IMR-90 (cell line): Measurements from ENCODE around the gene MAP3K5. TPM values are rescaled to one million over a fixed set of nuclear protein-coding genes. Genes with fewer than 3 reads are reported as not detected.

Experiments used
- ATAC-seq: fragments of 200-7000 bp; cut with Tn5 transposase; 2 replicates; pipeline ENCODE4 v1.9.1; 2020; ENCODE audit warnings: low read depth, mild to moderate bottlenecking, moderate library complexity
- BruUV-seq: library from RNA; stranded (reverse); fragments of 400-500 nt; replicated peaks from 2 replicates; lab custom pipeline; 2021; lab: Mats Ljungman, UMichigan
- CTCF ChIA-PET: fragments of 300-600 bp; formaldehyde crosslinking; extraction: SDS; loops from one replicate; lab custom pipeline; 2021; ENCODE audit warnings: antibody characterized with exemption; lab: Yijun Ruan, JAX
- POLR2A ChIA-PET: fragments of 300-600 bp; sonication (Branson Sonifier 250); formaldehyde crosslinking; loops from one replicate; lab custom pipeline; 2022; ENCODE audit warnings: antibody characterized with exemption; ENCODE audit not compliant: unreplicated experiment; lab: Charles Lee
- DNase-seq: peaks from one replicate; pipeline ENCODE4 v3.0.0; 2013
- H2AFZ ChIP-seq: replicated peaks from 2 replicates; pipeline ENCODE3; 2013; ENCODE audit warnings: low read length, mild to moderate bottlenecking; ENCODE audit not compliant: poor library complexity
- H2AK5ac ChIP-seq: 2 replicates; pipeline ENCODE4 v1.6.1; 2013; ENCODE audit warnings: low read depth, low read length, inconsistent platforms
- H2AK9ac ChIP-seq: replicated peaks from 2 replicates; pipeline ENCODE3; 2013; ENCODE audit warnings: mild to moderate bottlenecking, low read depth, low read length, moderate library complexity; ENCODE audit not compliant: poor library complexity
- H2BK120ac ChIP-seq: 2 replicates; pipeline ENCODE4 v1.6.1; 2013; ENCODE audit warnings: low read depth, low read length, inconsistent platforms
- H2BK15ac ChIP-seq: 3 replicates; pipeline ENCODE4 v1.6.1; 2013; ENCODE audit warnings: low read depth, low read length, inconsistent platforms
- H2BK20ac ChIP-seq: 2 replicates; pipeline ENCODE4 v1.6.1; 2013; ENCODE audit warnings: low read depth, mild to moderate bottlenecking, inconsistent platforms, low read length, moderate library complexity
- H2BK5ac ChIP-seq: 2 replicates; pipeline ENCODE4 v1.6.1; 2013; ENCODE audit warnings: mild to moderate bottlenecking, low read depth, low read length, inconsistent platforms; ENCODE audit not compliant: poor library complexity, severe bottlenecking
- H3K14ac ChIP-seq: replicated peaks from 2 replicates; pipeline ENCODE4 v1.6.1; 2013; ENCODE audit warnings: low read depth, low read length, inconsistent platforms
- H3K18ac ChIP-seq: 2 replicates; pipeline ENCODE4 v1.6.1; 2013; ENCODE audit warnings: low read depth, low read length, control low read depth
- H3K23ac ChIP-seq: 2 replicates; pipeline ENCODE4 v1.6.1; 2013; ENCODE audit warnings: low read depth, low read length, inconsistent platforms
- H3K27ac ChIP-seq: 2 replicates; pipeline ENCODE4 v1.5.1; 2013; ENCODE audit warnings: mild to moderate bottlenecking, control low read depth, low read length; ENCODE audit not compliant: insufficient read depth
- H3K27me3 ChIP-seq: 2 replicates; pipeline ENCODE4 v1.6.1; 2013; ENCODE audit warnings: low read length; ENCODE audit not compliant: control insufficient read depth, insufficient read depth
- H3K36me3 ChIP-seq: 2 replicates; pipeline ENCODE4 v1.6.1; 2013; ENCODE audit warnings: low read length, mixed read lengths; ENCODE audit not compliant: control insufficient read depth, insufficient read depth
- H3K4ac ChIP-seq: 2 replicates; pipeline ENCODE4 v1.6.1; 2013; ENCODE audit warnings: low read depth, low read length, inconsistent platforms
- H3K4me1 ChIP-seq: 2 replicates; pipeline ENCODE4 v1.6.1; 2013; ENCODE audit warnings: low read length, mixed read lengths; ENCODE audit not compliant: control insufficient read depth, insufficient read depth
- H3K4me2 ChIP-seq: 2 replicates; pipeline ENCODE4 v1.6.1; 2013; ENCODE audit warnings: low read depth, mild to moderate bottlenecking, control low read depth, low read length, moderate library complexity
- H3K4me3 ChIP-seq: 2 replicates; pipeline ENCODE4 v1.5.1; 2013; ENCODE audit warnings: low read depth, mild to moderate bottlenecking, control low read depth, low read length, moderate library complexity; ENCODE audit not compliant: insufficient read depth
- H3K56ac ChIP-seq: 2 replicates; pipeline ENCODE4 v1.6.1; 2013; ENCODE audit warnings: low read length, inconsistent platforms; ENCODE audit not compliant: insufficient read depth; ENCODE audit errors: extremely low read depth
- H3K79me1 ChIP-seq, 2 experiments: 2 replicates each; pipeline ENCODE4 v1.6.1; 2013; ENCODE audit warnings: low read length in 2 of 2, inconsistent platforms in 1 of 2, low read depth in 1 of 2
- H3K9ac ChIP-seq: 2 replicates; pipeline ENCODE4 v1.6.1; 2013; ENCODE audit warnings: low read depth, low read length, control low read depth
- H3K9me1 ChIP-seq: 2 replicates; pipeline ENCODE4 v1.6.1; 2013; ENCODE audit warnings: low read length, inconsistent platforms; ENCODE audit not compliant: insufficient read depth
- H3K9me3 ChIP-seq: 2 replicates; pipeline ENCODE4 v1.6.1; 2013; ENCODE audit warnings: low read length; ENCODE audit not compliant: control insufficient read depth, insufficient read depth
- H4K20me1 ChIP-seq: 2 replicates; pipeline ENCODE4 v1.6.1; 2013; ENCODE audit warnings: low read length, inconsistent platforms; ENCODE audit not compliant: insufficient read depth
- H4K5ac ChIP-seq: 2 replicates; pipeline ENCODE4 v1.6.1; 2013; ENCODE audit warnings: mild to moderate bottlenecking, low read depth, low read length, control low read depth
- H4K8ac ChIP-seq, 2 experiments: 2 replicates each; pipeline ENCODE4 v1.6.1; 2013; ENCODE audit warnings: low read depth in 2 of 2, low read length in 2 of 2, control low read depth in 1 of 2, inconsistent platforms in 1 of 2
- H4K91ac ChIP-seq: 2 replicates; pipeline ENCODE4 v1.6.1; 2013; ENCODE audit warnings: low read depth, low read length, inconsistent platforms; ENCODE audit not compliant: insufficient read depth
- CEBPB ChIP-seq: IDR thresholded peaks from 2 replicates; pipeline ENCODE4 v1.6.1; 2012; ENCODE audit warnings: low read depth, low read length, improper control_type of control experiment
- WGBS, 2 experiments: methylation state at CpG; one replicate each; pipeline versions ENCODE4 v1.1.5 to v1.1.7; 2013; ENCODE audit warnings: missing lambda C conversion rate in 2 of 2; ENCODE audit not compliant: insufficient read length in 1 of 2; ENCODE audit errors: extremely low coverage in 2 of 2; 5-methylcytosine and 5-hydroxymethylcytosine counted together
- dilution Hi-C: fragments of 300-500 bp; cut with HindIII; formaldehyde crosslinking; loops from one replicate; pipeline ENCODE4 v1.14.3; 2018; ENCODE audit warnings: low sequenced_read_pairs; ENCODE audit not compliant: unreplicated experiment
- in situ Hi-C: fragments of 300-500 bp; cut with MboI; formaldehyde crosslinking; loops from 3 replicates; pipeline ENCODE4 v1.14.3; 2019; ENCODE audit warnings: low sequenced_read_pairs, inconsistent platforms, mixed read lengths
- intact Hi-C: fragments of 100-400 bp; cut with micrococcal nuclease; formaldehyde crosslinking; loops from 2 replicates; pipeline ENCODE4 v1.10.0; 2022
- polyA plus RNA-seq, 3 experiments: library from polyadenylated mRNA; depleted of rRNA; stranded (reverse); fragments of >200 nt; gene quantifications; 2 replicates each; pipeline ENCODE4 v1.2.3, GENCODE V29; 2012; ENCODE audit warnings: low replicate concordance in 1 of 3
- total RNA-seq: library from RNA; depleted of rRNA; stranded (reverse); fragments of >200 nt; gene quantifications from 2 replicates; pipeline ENCODE4 v1.2.3, GENCODE V29; 2012

Gene MAP3K5
- total and polyA plus RNA-seq, 2 of the 4 experiments (the other 2 are of a cell fraction): 5.4 to 17.6 TPM

DNA sequence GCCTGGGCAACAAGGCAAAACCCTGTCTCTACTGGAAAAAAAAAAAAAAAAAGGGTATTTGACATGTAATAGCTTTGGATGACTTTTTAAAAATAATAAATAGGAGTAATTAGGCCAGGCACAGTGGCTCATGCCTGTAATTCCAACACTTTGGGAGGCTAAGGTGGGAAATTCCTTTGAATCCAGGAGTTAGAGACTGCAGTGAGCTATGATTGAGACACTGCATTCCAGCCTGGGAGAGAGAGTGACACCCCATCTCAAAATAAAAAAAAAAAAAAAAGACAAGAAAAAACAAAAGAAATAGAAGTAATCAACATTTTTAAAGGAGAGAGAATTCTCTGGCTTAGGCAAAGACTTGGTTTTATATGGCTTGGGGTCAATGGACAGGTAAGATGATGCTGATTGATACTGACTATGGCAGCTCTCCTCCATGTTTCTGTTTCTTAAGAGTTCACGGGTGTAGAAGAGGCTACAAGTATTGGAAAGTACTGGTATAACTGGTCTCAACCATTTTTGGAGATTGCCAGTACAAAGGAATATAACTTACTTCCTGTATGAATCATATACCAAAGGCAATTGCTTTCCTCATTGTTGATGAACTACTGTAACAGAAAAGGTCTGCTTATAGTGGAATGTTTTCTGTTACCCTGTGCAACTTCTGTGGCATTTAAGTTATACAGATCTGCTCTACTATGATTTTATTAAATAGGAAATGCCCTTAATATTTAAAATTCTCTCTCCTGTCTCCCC, 10.1 kb downstream of the MAP3K5 start:
- Histone ChIP-seq H3K4me3 (no peak overlapping the region), H2AFZ (no peak overlapping the region), H3K4me2 (peak overlapping the region; percentile 73; the same call in 1 of the 2 replicates), H4K20me1 (no peaks in the 10 kb centered on the region), H4K5ac (peak overlapping the region; percentile 75), H2BK5ac (peak overlapping the region; percentile 88), H3K9ac (no peak overlapping the region), H4K8ac (peak overlapping the region; percentile 8 to 85; a peak in 3 of 4 replicates), H3K4ac (peak overlapping the region; percentile 66), H3K18ac (peak overlapping the region; percentile 97), H3K56ac (no peak overlapping the region), H2AK5ac (peak overlapping the region; percentile 51; the same call in 1 of the 2 replicates), H2BK120ac (peak overlapping the region; percentile 57; the same call in 1 of the 2 replicates), H3K9me1 (peaks cover 17% of the 10 kb centered on the region), H3K9me3 (no peaks in the 10 kb centered on the region), H3K23ac (peak overlapping the region; percentile 6; the same call in 1 of the 2 replicates), H2BK15ac (peak overlapping the region; percentile 58; the same call in 1 of the 3 replicates), H3K36me3 (no peaks in the 10 kb centered on the region), H3K27me3 (no peaks in the 10 kb centered on the region), H3K79me1 (peaks cover 35 to 68% of the 10 kb centered on the region in 2 experiments), H2AK9ac (no peak overlapping the region), H3K27ac (peak overlapping the region; percentile 16; the same call in 1 of the 2 replicates), H3K14ac (0 out of 2 replicates have a peak overlapping the region, but pooled peaks have one; percentile 6), H2BK20ac (peak overlapping the region; percentile 28; the same call in 1 of the 2 replicates), H4K91ac (peak overlapping the region; percentile 40), H3K4me1 (peaks cover 21% of the 10 kb centered on the region)
- ChIA-PET CTCF (interaction anchor here (1.0 kb wide), 1 partner anchor 43 kb away, joined by 3 read pairs; no protein-coding TSS in a partner anchor), POLR2A (no interaction called here)
- no TSS peak for BruUV-seq
- peak; percentile 86 for ATAC-seq
- TF ChIP-seq CEBPB: no peak
- no CpG with 5 or more reads among the region's 1 CpG for WGBS, 2 experiments
- dilution Hi-C loops (no loop called here), intact Hi-C loops (no loop called here), in situ Hi-C loops (loop anchor here (25.0 kb wide), 1 partner anchor 495 kb away; the partner anchor contains the start of gene BCLAF1)
- peak; percentile 79 for DNase-seq
